ENCODE results near the gene FOLH1.
"Not testable (repeated sequence)": the region's sequence is repeated elsewhere in the genome, so short reads cannot be mapped to it uniquely, and the experiment has no call there.

FOLH1 gene

GRCh38 chr11:49208006-49208721, at the start of gene FOLH1:
TSS of gene FOLH1 (minus strand) at chr11:49208602. CDS start at chr11:49208409, 193 bp downstream.
- no peak for DNase-seq

DNA sequence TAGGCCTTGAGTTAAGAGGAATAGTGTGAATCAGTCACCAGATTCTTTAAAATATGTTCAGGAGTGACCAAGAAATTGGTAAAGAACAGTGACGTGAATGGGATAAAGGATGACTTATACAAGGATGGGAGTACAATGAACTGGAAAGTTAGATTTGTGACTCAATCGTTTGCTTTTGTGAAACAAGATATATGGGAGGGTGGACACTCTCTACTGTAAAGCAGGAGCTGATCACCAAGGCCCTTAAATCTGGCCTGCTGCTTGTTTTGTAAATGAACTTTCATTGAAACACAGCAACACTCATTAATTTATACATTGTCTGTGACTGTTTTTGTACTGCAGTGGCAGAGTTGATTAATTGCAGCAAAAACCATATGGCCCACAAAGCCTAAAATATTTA, 46.7 kb upstream of the FOLH1 start:
- not testable (repeated sequence) for DNase-seq

GRCh38 chr11:49251212-49251611, 42.8 kb upstream of the FOLH1 start:
- not testable (repeated sequence) for DNase-seq

DNA sequence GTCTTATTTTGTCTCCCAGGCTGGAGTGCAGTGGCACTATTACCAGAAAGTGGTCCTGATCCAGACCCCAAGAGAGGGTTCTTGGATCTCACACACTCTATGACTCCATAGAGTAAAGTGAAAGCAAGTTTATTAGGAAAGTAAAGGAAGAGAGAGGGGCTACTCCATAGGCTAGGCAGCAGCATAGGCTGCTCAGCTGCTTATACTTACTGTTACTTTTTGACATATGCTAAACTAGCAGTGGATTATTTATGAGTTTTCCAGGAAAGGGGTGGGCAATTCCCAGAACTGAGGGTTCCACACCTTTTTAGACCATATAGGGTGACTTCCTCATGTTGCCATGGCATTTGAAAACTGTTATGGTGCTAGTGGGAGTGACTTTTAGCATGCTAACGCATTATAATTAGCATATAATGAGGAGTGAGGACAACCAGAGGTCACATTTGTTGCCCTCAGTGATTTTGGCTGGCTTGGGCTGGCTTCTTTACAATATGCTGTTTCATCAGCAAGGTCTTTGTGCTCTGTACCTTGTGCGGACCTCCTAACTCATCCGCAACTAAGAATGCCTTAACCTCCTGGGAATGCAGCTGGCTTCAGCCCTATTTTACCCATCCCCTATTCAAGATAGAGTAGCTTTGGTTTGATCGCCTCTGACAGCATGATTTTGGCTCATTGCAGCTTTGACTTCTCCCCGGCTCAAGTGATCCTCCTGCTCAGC, 42.2 kb upstream of the FOLH1 start:
- not testable (repeated sequence) for DNase-seq

- DNase-seq: not testable (repeated sequence)
Observed at GRCh38 chr11:49249363-49249762, 41.0 kb upstream of the FOLH1 start.

- not testable (repeated sequence) for DNase-seq
Observed at GRCh38 chr11:49233685-49234084, 25.3 kb upstream of the FOLH1 start.

- DNase-seq: not testable (repeated sequence)
Observed at GRCh38 chr11:49233019-49233418, 24.6 kb upstream of the FOLH1 start.

- DNase-seq: not testable (repeated sequence)
Observed at GRCh38 chr11:49231725-49232124, 23.3 kb upstream of the FOLH1 start.

DNA sequence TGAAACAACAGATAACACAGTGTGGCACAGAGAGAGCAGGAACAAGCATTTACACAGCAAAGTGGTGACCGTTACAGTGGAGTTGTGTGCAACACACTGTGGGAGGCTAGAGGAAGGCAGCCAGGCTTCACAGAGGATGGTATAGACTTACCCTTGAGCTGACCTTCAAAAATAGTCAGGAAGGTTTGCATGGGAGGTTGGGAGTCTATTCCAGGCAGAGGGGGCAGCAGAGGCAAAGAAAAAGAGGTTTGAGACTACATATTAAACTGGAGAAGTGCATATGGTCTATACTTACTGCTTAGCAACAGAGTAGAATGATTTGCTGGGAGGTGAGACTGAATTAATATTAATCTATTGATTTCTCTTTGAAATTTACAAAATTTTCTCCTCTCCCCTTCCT, 22.1 kb upstream of the FOLH1 start:
- DNase-seq: not testable (repeated sequence)

DNA sequence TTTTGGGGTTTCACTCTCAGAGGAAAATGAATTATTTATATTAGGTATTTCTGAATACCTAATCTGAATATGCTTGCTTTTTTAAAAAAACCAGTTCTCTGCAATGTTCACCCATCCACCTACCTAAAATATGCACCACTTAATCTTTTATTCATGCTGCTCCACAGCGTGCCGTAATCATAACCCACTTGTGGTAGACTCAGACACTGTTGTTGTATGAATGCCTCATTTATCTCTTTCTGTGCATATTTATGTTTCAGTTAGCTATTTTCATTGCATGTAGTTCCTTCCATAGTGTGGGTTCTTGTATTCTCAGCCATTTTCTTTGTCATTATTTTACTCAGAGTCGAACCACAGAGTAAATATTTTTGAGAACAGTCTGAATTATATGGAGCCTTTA, 21.6 kb upstream of the FOLH1 start:
- not testable (repeated sequence) for DNase-seq

DNA sequence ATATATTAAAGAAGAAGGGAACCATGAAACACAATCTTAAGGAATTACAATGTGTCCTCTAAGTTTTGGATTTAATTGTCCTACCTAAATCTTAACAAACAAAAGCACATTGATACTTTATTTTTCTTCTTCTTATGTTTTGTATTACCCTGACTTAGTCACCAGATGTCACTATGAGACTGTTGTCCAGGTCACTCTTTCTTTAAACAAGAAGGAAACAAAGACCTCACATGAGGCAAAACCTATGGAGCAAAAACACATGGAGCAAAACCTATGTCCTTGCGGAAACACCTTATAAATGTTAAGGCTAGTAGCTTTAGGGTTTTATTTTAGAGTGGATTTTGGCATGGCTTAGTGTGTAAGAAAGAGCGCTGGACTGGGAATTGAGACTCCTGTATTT, 20.7 kb upstream of the FOLH1 start:
- not testable (repeated sequence) for DNase-seq

- DNase-seq: not testable (repeated sequence)
Observed at GRCh38 chr11:49225255-49225785, 16.9 kb upstream of the FOLH1 start.

- DNase-seq: no peak
Observed at GRCh38 chr11:49221112-49221511, 12.7 kb upstream of the FOLH1 start.

DNA sequence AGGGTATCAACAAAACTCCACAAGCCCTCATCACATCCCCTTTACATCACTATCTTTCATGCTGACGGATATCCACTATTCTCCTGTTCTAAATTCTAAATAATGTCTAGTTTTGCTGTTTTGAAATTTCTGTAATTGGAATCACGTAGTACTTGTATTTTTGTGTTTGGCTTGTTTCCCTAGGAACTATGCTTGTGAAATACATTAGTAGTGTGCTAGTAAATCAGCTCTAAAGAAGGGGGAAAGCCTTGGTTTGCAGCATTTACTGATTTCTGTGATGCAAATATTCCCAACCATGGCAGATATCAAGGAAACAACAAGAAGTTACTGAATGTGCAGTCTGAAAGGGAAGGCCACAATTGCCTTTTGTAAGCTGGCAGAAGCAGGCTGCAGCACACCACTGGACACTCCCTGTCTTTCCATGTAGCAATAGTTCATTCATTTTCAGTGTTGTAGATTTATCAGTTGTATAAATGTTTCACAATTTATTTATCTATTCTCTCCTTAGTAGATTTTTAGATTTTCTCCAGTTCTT, 4.7 kb upstream of the FOLH1 start:
- DNase-seq: no peak

DNA sequence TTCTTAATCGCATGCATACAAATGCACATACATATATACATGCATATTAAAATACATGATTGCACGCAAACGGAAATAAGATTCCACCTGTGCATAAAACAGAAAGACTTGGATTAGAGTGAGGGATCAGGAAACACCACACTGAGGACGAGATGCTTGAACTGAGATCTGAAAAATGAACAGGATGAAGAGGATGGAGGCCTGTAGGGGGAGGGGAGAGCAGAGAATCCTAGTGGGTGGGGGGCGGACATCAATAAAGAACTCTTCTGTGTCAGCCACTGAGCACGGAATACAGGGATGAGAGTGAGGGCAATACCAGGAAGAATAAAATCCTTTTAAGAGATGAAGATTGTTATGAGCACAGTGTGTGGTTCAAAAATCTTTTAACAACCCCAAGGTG, 1.4 kb downstream of the FOLH1 start:
- DNase-seq: not testable (repeated sequence)

GRCh38 chr11:49202287-49202976, 6.0 kb downstream of the FOLH1 start:
- no peak for DNase-seq

- DNase-seq: not testable (repeated sequence)
Observed at GRCh38 chr11:49196775-49197174, 11.6 kb downstream of the FOLH1 start.

DNA sequence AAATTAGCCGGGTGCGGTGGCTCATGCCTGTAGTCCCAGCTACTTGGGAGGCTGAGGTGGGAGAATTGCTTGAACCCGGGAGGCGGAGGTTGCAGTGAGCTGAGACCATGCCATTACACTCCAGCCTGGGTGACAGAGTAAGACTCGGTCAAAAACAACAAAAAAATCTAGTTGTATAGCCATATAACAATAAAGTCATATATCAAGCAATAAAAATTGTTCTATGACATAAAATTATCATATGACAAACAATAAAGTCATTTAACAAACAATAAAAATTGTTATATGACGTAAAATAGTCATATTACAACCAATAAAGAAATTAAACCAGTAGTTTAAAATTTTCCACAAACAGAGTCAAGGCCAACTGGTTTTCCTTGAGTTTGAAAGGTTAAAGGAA, 12.4 kb downstream of the FOLH1 start:
- not testable (repeated sequence) for DNase-seq

DNA sequence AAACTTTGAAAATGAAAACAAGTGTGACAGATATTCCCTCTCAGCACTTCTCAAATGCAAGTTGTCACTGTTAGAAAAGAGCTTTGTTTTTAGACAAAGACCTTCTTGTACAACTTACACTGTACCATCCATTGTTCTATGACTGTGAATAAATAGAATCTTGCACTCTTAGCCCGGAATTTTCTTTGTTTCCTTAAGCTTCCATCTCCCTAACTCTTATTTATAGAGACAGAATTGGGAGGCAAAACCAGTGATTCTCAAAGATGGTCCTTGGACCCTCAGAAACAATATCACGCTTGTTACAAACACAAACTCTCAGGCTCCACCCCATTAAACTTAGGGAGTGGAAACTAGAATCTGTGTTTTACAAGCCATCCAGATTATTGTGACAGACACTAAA, 18.1 kb downstream of the FOLH1 start:
- DNase-seq: not testable (repeated sequence)

- not testable (repeated sequence) for DNase-seq
Observed at GRCh38 chr11:49186225-49186624, 22.2 kb downstream of the FOLH1 start.

DNA sequence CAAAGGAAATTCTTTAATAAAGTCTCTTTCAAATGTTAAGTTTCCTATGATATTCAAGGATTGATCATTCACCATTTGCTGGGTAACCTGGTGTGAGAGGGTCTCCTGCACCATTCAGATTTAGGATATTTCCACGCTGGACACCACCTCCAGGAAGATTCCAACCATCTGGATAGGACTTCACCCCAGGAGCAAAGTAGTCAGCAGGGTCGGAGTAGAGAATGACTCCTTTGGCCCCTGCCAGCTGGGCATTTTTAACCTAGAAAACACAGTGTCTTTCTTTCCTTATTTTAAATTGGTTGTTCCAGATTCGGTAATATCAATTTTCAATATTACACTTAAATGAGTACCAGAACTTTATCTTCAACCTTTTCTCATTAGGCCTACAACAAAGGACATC, 22.8 kb downstream of the FOLH1 start:
- DNase-seq: not testable (repeated sequence)

DNA sequence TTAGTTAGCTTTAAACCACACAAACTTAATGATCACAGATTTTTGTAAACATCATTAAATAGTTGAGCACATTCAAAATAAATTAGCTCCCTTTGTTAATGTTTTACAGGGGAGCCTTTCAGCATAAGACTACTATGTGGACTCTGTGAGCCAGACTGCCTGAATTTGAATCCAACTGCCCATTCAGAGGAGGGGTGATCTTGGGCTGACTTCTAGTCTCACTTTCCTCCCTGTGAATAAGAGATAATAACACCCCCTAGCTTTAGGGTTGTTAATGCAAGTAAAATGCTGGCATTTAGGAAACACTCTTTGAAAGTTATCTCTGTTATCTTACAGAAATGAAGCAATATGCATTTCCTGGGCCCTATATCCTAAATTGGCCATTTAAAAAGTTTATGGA, 23.6 kb downstream of the FOLH1 start:
- DNase-seq: not testable (repeated sequence)

GRCh38 chr11:49177936-49178335, 30.5 kb downstream of the FOLH1 start:
- not testable (repeated sequence) for DNase-seq

All from NCI-H2081 (cell line).